HG03571 (cell line): Measurements from ENCODE around the gene C8A.

Experiments used
- ATAC-seq: cut with Tn5 transposase; IDR thresholded peaks from one replicate; pipeline ENCODE4 v1.9.1; 2021; ENCODE audit not compliant: unreplicated experiment

The C8A gene

GRCh38 chr1:56890229-56890628, 35.6 kb downstream of the C8A start:
- ATAC-seq: no peak

DNA sequence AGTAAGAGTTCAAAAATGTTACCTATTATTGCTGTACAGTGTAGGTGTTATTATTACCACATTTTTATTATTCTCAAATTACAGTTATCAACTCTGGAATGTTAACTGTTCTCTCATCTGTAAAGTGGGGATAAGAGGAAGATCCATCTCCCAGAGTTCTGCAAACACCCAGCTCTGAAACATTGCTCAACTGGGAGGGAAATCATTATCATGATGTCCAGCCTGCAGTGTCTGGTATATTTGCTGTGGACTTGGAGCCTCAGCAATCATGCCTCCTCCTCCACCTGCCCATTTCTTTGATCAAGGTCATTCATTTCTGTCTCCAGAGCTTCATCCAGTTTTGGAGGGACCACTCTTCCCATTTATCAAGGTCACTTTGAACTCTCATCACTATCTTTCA, 39.4 kb downstream of the C8A start:
- no peak for ATAC-seq

GRCh38 chr1:56897150-56898004, 42.8 kb downstream of the C8A start:
- ATAC-seq: no peak

DNA sequence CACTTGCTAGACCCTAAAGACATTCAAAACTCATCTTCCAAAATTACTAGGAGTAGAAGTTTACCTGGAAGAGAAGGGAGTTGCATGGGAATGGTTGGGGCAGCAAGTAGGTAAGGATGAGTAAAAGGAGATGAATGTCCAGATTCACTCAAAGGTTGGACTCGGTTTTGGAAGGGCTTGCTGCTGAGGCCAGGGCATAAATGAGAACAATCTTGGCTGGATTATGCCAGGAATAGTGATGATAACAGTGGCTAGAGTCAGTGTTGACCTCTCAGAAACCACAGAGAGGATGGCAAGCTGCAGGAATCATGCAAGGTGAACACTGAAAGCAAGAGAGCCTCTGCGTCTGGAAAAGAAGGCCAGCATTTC, 43.4 kb downstream of the C8A start:
- no peak for ATAC-seq

DNA sequence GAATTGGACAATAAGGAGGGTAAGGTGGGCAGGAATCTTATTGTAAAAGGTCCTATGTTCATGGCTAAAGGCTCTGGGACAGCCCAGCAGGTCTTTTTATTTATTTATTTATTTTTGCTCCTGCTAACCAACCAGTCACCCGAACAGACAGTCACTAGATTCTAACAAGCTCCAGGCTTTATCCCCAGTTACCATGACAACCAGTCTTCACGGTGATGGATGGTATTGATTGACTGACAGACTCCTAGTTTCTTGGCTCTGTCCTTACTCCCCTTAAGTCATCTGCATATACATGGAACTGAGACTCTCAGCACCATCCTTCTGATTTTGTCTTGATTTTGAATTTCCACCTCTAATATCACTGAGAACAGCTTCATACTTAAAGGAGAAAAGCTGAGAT, 44.3 kb downstream of the C8A start:
- ATAC-seq: no peak

DNA sequence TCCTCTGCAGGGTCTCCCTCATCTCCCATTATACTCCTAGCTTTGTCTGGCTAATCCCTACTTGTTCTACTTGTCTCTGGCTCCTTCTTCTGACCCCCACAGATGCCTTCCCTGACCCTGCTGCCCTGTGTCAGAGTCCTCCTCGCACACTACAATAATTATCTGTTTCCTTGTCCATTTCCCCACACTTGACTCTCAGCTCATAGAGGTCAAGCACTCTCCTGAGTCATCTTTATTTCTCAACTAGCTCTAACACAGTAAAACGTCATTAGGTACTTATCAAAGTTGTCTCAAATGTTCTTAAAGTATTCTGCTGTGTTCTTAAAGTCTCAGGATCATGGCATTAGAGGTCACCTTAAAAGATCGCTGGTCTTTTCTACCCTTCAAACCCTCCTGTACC, 47.1 kb downstream of the C8A start:
- ATAC-seq: no peak

DNA sequence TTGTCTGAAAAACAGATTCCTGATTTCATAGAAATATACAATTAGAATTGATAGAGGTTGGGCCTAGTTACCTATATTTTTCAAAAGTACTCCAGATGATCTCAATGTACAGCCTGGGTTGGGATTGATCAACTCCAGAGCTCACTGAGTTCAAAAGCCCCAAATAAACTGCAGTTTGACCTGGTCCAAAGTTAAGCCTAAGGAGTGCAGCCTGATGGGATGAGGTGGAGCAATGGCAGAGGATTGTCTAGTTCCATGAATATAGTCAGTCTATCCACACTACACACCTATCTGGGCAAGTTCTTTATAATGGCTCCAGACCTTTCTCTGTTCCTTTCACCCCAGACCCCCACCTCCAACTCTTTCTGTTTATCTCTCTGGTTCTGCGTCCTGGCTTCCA, 49.2 kb downstream of the C8A start:
- no peak for ATAC-seq

- no peak for ATAC-seq
Observed at GRCh38 chr1:56904663-56905397, 50.2 kb downstream of the C8A start.

DNA sequence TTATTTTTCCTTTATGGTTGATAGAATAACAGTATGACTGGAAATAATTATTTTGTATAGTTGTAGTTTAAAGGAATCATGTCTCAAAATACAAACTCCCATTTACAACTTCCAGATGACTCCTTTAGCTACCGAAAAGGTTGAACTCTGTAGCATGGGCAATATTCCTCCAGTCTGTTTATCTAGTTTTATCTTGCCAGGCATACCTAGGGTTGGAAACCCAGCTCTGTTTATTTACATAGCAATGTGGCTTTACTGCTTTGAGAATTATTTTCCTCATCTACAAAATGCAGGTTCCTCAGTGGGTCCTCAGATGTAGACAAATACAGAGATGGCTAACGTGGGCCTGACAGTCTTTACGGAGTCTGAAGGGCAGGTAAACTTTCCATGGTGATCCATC, 51.1 kb downstream of the C8A start:
- ATAC-seq: no peak

DNA sequence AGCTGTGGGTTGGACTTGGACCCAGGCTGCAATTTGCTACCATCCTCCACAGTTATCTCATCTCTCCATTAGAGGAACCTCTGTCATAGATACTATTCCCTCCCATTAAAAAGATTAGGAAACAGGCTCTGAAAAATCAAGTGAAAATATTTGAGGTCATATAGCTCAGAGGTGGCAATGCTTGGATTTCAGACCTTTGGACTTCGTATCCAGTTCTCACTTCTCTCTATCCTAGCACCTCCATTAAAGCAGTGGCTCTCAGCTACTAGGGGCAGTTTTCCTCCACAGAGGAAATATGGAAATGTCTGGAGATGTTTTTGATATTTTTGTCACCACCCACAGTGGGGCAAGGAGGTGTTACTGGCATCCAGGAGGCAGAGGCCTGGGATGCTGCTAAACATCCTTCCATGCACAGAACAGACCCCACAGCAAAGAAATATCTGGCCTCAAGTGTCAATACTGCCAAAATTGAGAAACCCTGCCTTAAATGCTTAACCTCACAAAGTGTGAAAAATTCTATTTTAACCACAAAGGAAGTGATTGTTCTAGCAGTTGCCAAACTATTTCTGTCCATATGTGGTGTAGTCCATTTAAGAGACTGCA, 54.1 kb downstream of the C8A start:
- no peak for ATAC-seq

GRCh38 chr1:56910441-56910985, 55.9 kb downstream of the C8A start:
- no peak for ATAC-seq

GRCh38 chr1:56911098-56911938, 56.7 kb downstream of the C8A start:
- no peak for ATAC-seq

- no peak for ATAC-seq
Observed at GRCh38 chr1:56912325-56912724, 57.7 kb downstream of the C8A start.

GRCh38 chr1:56915960-56916359, 61.4 kb downstream of the C8A start:
- no peak for ATAC-seq

DNA sequence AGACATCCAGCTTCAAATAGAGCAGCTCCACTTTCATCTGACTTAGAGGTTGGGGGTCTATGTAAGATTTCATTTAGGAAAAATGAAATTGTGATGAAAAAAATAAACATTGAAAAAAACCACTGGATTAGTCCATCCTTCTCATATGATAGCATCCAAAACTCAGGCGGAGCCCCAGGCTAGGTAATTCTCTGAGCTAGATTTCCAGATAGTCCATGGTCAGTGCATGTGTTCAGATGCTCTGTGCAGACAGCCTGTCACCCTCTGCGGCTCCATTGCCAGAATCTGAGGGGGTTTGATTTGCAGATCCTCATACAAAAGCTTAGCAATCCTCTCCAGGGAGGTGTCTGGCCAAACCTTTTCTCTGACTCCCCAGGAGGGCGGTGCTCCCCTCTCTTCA, 62.0 kb downstream of the C8A start:
- no peak for ATAC-seq

DNA sequence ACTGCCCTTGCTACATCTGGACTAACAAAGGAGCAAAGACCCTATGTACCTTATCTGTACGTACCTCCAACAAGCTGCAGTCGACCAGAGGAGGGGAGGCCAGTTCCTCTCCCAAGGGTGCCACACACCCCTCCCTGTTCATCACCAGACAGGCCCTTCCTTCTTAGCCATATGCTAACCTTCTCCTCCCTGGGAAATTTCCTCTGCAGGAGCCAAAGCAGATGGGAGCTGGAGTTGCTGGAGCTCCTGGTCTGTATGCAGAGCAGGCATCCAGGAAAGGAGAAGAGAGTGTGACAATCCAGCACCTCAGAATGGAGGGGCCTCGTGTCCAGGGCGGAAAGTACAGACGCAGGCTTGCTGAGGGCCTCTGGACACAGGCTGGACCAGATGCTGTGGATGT, 62.8 kb downstream of the C8A start:
- no peak for ATAC-seq

- no peak for ATAC-seq
Observed at GRCh38 chr1:56920591-56921001, 66.0 kb downstream of the C8A start.

GRCh38 chr1:56921479-56921878, 66.9 kb downstream of the C8A start:
- no peak for ATAC-seq

- no peak for ATAC-seq
Observed at GRCh38 chr1:56922070-56922469, 67.5 kb downstream of the C8A start.

DNA sequence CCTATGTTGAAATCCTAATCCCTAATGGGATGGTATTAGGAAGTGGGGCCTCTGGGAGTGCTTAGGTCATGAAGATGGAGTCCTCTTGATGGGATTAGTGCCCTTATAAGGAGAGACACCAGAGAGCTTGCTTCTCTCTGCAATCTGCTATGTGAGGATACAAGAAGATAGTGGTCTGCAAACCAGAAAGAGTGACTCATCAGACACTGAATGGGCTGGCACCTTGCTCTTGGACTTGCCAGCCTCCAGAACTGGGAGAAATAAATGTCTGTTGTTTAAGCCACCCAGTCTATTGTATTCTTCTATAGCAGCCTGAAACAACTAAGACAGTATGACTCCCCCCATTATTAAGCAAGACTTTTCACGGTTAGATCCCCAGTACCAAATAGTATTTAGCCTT, 67.9 kb downstream of the C8A start:
- ATAC-seq: no peak

DNA sequence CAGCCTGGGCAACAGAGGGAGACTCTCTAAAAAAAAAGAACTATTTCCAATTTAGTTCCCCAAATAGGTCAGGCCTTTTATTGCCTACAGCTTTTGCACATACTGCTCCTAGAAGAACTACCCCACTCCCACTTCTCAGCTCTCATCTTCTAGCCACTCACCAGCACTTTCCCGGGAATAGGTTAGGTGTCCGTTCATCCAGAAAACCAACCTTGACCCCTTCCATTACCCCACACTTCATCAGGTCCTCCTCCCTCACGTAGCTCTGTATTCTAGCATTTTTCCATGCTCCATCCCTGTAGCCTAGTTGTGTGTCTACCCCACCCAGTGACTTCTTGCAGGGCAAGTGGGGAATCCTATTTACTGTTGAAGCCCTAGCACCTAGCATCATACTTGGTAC, 68.6 kb downstream of the C8A start:
- ATAC-seq: no peak
